Measurements from ENCODE around the gene ABCC9.

- TF ChIP-seq CTCF (conservative IDR thresholded peaks at IDR 0.05) (no peak), ZFX (IDR thresholded peaks at IDR 0.05) (no peak)
These were observed 112.4 kb downstream of the ABCC9 start for GRCh38 chr12:21828779-21829178.

Measured in C4-2B (cell line).